Skeletal muscle tissue (tissue), 4 donors: ENCODE data around the gene HMGB1. TPM values are rescaled to one million over a fixed set of nuclear protein-coding genes. Genes with fewer than 3 reads are reported as not detected.

Experiments used
- H3K27ac ChIP-seq: one replicate; pipeline ENCODE4 v1.7.0; 2013; ENCODE audit warnings: mild to moderate bottlenecking, low read depth, low read length, inconsistent platforms
- H3K27me3 ChIP-seq, 3 donors: one replicate each; pipeline ENCODE4 v1.7.0; 2013; ENCODE audit warnings: low read length in 3 of 3; ENCODE audit not compliant: control insufficient read depth in 3 of 3, insufficient read depth in 3 of 3
- H3K36me3 ChIP-seq, 3 donors: one replicate each; pipeline ENCODE4 v1.7.0; 2013; ENCODE audit warnings: low read length in 3 of 3; ENCODE audit not compliant: control insufficient read depth in 3 of 3, insufficient read depth in 3 of 3
- H3K4me1 ChIP-seq, 3 donors: one replicate each; pipeline ENCODE4 v1.7.0; 2013; ENCODE audit warnings: low read length in 3 of 3, mild to moderate bottlenecking in 3 of 3; ENCODE audit not compliant: control insufficient read depth in 3 of 3, insufficient read depth in 3 of 3
- H3K4me3 ChIP-seq, 3 donors: one replicate each; pipeline ENCODE4 v1.7.0; 2013; ENCODE audit warnings: low read length in 3 of 3
- H3K9ac ChIP-seq, 3 donors: one replicate each; pipeline ENCODE4 v1.7.0; 2013; ENCODE audit warnings: low read length in 3 of 3, mild to moderate bottlenecking in 3 of 3, moderate library complexity in 2 of 3, low read depth in 1 of 3
- H3K9me3 ChIP-seq, 3 donors: one replicate each; pipeline ENCODE4 v1.7.0; 2013; ENCODE audit warnings: low read length in 3 of 3; ENCODE audit not compliant: control insufficient read depth in 3 of 3
- total RNA-seq: library from RNA; depleted of rRNA; stranded (reverse); fragments of >200 nt; gene quantifications from one replicate; pipeline ENCODE4 v1.2.3, GENCODE V29; 2014
- donor health status: Osteomylitis.

The HMGB1 gene
- total RNA-seq, 1 donor from 2014 or later, result 61.6 TPM

- H3K9me3 ChIP-seq, result no peaks in the 10 kb centered on the region
- H3K27me3 ChIP-seq, result no peaks in the 10 kb centered on the region
- no peak overlapping the region for H3K27ac ChIP-seq
- H3K9ac ChIP-seq, result no peak overlapping the region
- peaks cover 9 to 10% (median 10%) of the 10 kb centered on the region in 3 donors for H3K4me1 ChIP-seq
- no peak overlapping the region for H3K4me3 ChIP-seq
- no peaks in the 10 kb centered on the region for H3K36me3 ChIP-seq
Measured at GRCh38 chr13:30418717-30419459, 46.8 kb downstream of the HMGB1 start.

GRCh38 chr13:30418075-30418716 is 47.5 kb downstream of the HMGB1 start:
- Histone ChIP-seq H3K27me3 (no peaks in the 10 kb centered on the region), H3K4me1 (peaks cover 9 to 10% (median 10%) of the 10 kb centered on the region in 3 donors), H3K9ac (no peak overlapping the region), H3K36me3 (no peaks in the 10 kb centered on the region), H3K9me3 (no peaks in the 10 kb centered on the region), H3K4me3 (no peak overlapping the region), H3K27ac (no peak overlapping the region)

DNA sequence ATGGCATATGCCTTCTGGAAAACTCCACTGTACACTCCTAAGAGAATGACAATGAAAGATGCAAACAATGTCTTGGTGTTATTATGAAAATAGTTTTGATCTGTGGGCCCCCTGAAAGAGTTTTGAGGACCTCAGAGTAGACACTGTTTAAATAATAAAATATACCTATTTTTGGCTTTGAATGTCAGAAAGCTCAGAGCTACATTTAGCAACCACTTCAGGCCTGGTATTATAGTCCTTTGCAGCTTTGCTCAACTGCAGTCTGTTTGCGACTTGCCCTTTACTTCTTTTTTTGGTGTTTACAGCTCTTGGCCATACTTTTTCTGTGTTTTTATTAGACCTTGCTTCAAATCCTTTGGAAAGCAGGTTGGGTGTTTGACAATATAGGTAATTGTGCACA is 49.3 kb downstream of the HMGB1 start:
- H3K36me3 ChIP-seq, result no peaks in the 10 kb centered on the region
- no peaks in the 10 kb centered on the region for H3K27me3 ChIP-seq
- H3K9me3 ChIP-seq, result no peaks in the 10 kb centered on the region
- H3K4me3 ChIP-seq, result no peak overlapping the region
- no peak overlapping the region for H3K9ac ChIP-seq
- H3K4me1 ChIP-seq, result peaks cover 8 to 10% (median 9%) of the 10 kb centered on the region in 3 donors
- H3K27ac ChIP-seq, result no peak overlapping the region

DNA sequence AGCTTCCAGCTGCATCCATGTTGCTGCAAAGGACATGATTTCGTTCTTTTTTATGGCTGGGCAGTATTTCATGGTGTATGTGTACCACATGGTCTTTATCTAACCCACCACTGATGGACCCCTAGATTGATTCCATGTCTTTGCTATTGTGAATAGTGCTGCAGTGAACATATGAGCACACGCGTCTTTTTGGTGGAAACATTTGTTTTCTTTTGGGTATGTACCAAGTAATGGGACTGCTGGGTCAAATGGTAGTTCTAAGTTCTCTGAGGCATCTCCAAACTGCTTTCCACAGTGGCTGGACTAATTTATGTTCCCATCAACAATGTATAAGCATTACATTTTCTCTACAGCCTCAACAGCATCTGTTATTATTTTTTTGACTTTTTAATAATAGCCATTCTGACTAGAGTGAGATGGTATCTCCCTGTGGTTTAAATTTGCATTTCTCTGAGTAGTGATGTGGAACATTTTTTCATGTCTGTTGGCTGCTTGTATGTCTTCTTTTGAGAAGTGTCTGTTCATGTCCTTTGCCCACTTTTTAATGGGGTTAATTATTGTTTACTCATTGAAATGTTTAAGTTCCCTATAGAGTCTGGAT is 50.2 kb downstream of the HMGB1 start:
- H3K4me1 ChIP-seq, result peaks cover under 1 to 1% (median under 1%) of the 10 kb centered on the region in 3 donors
- H3K4me3 ChIP-seq, result no peak overlapping the region
- no peak overlapping the region for H3K9ac ChIP-seq
- H3K9me3 ChIP-seq, result no peaks in the 10 kb centered on the region
- H3K36me3 ChIP-seq, result no peaks in the 10 kb centered on the region
- H3K27me3 ChIP-seq, result no peaks in the 10 kb centered on the region
- H3K27ac ChIP-seq, result no peak overlapping the region

DNA sequence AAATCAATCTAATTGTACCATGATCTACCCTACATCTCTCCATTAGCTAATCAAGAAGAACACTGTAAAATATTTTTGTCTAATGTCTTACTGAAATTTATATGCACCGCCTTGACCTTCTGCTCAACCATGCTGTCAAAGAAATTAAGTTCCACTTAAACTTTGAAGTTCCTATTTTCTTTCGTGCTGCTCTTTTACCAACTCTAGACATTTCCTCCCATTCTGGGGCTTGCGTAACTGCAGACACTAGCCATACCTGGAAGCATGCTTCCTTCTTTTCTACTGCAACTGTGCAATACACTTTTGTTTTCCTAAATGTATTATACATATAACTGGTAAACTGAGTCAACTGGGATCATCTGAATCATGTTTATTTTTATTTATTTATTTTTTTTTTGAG is 51.9 kb downstream of the HMGB1 start:
- Histone ChIP-seq H3K27ac (no peak overlapping the region), H3K36me3 (no peaks in the 10 kb centered on the region), H3K4me3 (no peak overlapping the region), H3K27me3 (no peaks in the 10 kb centered on the region), H3K9me3 (no peaks in the 10 kb centered on the region), H3K9ac (no peak overlapping the region), H3K4me1 (peaks cover 1 to 5% (median 2%) of the 10 kb centered on the region in 3 donors)

DNA sequence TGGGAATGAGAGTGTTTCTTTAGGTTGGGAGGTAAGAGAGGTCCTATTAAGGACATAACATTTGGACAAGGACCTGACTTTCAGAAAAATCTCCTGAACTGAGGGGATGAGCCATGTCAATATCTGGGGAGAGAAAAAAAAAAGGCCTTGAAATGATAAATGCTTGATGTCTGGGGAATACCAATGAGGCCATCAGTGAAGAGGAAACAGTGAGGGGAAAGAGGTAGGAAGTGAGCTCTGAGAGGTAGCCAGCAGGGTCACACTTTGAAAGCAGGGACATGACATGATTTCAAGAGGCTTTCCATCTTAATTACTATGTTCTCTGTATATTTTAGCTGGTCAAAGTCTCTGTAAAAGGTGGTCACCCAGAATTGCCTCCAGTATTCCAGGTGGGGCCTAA is 53.4 kb downstream of the HMGB1 start:
- H3K4me3 ChIP-seq, result no peak overlapping the region
- no peaks in the 10 kb centered on the region for H3K36me3 ChIP-seq
- no peaks in the 10 kb centered on the region for H3K9me3 ChIP-seq
- peaks cover 5 to 13% (median 8%) of the 10 kb centered on the region in 3 donors for H3K4me1 ChIP-seq
- no peak overlapping the region for H3K27ac ChIP-seq
- H3K9ac ChIP-seq, result no peak overlapping the region
- no peaks in the 10 kb centered on the region for H3K27me3 ChIP-seq

- H3K9me3 ChIP-seq, result no peaks in the 10 kb centered on the region
- H3K27ac ChIP-seq, result no peak overlapping the region
- H3K4me3 ChIP-seq, result no peak overlapping the region
- no peak overlapping the region for H3K9ac ChIP-seq
- peaks cover 5 to 13% (median 8%) of the 10 kb centered on the region in 3 donors for H3K4me1 ChIP-seq
- H3K27me3 ChIP-seq, result no peaks in the 10 kb centered on the region
- H3K36me3 ChIP-seq, result no peaks in the 10 kb centered on the region
Measured at GRCh38 chr13:30410705-30411125, 55.0 kb downstream of the HMGB1 start.

GRCh38 chr13:30409886-30410704 is 55.6 kb downstream of the HMGB1 start:
- Histone ChIP-seq H3K9ac (no peak overlapping the region), H3K36me3 (no peaks in the 10 kb centered on the region), H3K4me1 (peaks cover 5 to 13% (median 8%) of the 10 kb centered on the region in 3 donors), H3K27me3 (no peaks in the 10 kb centered on the region), H3K9me3 (no peaks in the 10 kb centered on the region), H3K27ac (peak overlapping the region; percentile 88), H3K4me3 (no peak overlapping the region)

DNA sequence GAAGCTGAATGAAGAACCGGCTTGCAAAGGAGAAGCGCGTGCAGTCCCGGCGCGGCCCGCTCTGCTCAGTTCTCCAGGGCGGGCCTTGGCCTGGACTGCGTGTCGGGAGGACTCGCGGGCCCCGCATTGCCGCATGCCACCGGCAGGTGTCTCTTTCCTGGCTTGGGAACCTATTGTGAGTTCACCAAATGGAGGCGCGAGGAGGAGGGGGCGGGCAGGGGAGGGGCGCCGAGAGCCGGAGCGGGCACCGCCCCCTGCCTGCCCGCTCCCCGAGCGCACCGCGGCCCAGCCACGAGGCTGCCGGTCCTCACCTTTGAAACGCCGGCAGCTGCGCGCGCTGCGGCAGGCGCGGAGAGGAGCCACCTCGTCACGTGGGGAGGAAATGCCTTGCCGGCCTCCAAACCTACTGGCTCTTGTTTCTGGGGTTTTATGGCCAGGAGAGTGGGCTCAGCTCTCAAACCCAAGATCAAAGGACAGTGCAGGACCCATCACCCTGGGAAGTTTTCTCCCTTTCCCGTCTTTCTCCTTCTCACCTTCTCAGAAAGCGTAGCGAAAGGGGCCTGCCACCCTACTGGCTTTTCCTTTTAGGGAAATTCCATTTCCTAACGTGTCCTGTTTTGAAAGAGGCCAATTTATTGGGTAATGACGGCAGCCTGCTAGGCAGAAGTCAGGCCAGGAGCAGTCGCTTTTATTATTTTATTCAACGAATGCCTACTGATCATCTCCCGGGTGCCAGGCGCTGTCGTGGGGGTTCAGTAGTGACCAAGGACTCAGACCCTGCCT is 57.2 kb downstream of the HMGB1 start:
- H3K4me1 ChIP-seq, result peaks cover 5 to 13% (median 8%) of the 10 kb centered on the region in 3 donors
- no peaks in the 10 kb centered on the region for H3K36me3 ChIP-seq
- H3K4me3 ChIP-seq, result peak overlapping the region; percentile 63 to 72 (median 71)
- H3K27me3 ChIP-seq, result no peaks in the 10 kb centered on the region
- peak overlapping the region; percentile 72 to 83 (median 81) for H3K9ac ChIP-seq
- H3K27ac ChIP-seq, result peak overlapping the region; percentile 88
- no peaks in the 10 kb centered on the region for H3K9me3 ChIP-seq
